GM18909 (cell line): ENCODE results near the gene MED8.

ENCODE experiments used
- ATAC-seq: cut with Tn5 transposase; IDR thresholded peaks from one replicate; pipeline ENCODE4 v1.9.1; 2021; ENCODE audit warnings: mild to moderate bottlenecking; ENCODE audit not compliant: unreplicated experiment, poor library complexity

Gene MED8, protein sequence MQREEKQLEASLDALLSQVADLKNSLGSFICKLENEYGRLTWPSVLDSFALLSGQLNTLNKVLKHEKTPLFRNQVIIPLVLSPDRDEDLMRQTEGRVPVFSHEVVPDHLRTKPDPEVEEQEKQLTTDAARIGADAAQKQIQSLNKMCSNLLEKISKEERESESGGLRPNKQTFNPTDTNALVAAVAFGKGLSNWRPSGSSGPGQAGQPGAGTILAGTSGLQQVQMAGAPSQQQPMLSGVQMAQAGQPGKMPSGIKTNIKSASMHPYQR

DNA sequence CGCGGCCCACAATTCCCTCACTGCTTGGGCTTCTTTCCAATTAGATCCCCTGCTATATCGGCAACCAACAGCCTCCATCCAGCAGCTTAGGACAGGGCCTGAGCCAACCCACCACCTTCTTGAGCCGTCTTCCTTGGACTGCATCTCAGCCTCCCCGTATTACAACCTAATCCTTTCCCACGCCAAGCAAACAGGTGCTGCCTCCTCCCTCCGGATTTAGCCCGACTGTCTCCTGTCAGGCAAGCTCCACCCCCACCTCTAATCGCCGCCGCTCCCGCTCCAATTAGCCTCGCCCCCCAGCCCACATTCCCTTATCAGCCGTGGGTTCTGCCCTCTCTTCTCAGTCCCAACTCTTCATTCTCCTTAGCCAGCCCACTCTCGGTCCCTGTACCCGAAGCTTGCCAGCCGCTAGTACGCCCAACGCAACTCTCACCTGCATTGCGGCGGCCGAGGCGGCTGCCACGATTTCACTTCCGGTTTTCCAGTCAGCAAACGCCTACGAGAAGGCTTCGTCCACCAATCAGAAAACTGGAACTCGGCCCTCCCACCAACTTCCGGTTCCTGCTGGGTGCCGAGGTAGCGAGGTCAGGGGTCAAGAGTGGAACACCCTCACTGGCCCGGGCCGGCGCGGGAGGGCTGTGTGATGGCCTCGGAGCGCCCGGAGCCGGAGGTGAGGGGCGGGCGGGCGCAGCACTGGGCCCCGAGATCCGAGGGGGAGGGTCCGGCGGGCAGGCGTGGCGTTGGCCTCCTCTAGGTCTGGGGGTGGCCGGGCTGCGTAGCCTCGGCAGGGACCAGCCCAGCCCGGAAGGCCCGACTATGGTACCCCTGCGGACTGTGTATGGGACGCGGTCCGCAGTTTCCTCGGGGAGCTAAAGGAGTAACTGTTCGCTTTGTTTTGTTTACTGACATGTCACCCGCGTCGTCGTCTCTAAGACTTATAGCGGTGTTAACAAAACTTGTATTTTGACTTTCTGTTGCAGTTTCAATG lies at the start of gene MED8, which contains the start of gene SZT2:
Gene MED8, minus strand, starts transcription at position 475 of the 988 bp plus-strand sequence. Its CDS starts 36 bp downstream, at position 439.
Gene SZT2, plus strand, starts transcription at position 574 of the 988 bp plus-strand sequence. Its CDS starts 70 bp downstream, at position 644.
- peak; percentile 91 for ATAC-seq

DNA sequence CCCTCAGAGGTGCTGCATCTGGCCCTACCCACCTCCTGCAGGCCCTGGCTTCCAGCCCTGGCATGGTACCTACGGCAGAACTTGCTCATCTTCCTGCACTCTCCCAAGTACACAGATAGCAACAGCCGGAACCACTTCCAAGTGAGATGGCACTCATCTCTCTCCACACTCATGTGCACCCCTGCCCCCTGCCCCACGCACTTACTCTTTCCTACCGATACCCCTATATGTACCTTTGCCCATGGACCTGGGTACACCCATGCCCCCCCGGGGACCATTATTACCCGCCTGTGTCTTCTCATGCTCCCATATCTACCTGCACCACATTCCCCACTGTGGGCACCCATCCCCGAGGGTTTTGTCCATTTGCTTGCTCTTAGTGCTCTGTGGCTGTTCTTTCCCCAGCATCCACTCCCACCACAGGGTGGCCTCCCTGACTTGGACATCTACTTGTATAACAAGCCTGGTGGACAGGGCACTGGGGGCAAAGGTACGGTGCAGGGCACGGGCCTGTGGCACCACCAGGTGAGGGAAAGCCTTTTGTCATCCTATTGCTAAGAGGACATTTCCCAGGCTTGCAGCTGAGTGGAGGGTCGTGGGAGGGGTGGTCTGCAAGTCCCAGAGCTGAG lies 49.5 kb upstream of the MED8 start:
- no peak for ATAC-seq

DNA sequence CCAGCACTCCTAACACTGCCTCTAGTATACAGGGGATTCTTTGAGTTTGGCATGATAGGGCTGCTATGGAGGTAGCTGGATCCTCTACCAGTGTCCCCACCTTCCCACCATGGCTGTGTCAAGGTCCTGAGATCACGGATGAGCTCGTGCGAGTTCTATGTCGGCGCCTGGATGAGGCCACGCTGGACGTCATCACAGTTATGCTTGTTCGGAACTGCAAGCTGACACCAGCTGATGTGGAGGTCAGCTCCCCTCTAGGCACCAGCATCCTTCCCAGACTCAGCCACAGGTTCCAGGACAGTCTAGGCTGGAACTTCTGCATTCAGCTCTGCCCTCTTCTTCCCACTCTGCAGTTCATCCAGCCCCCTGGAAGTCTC lies 49.0 kb upstream of the MED8 start:
- ATAC-seq = no peak

DNA sequence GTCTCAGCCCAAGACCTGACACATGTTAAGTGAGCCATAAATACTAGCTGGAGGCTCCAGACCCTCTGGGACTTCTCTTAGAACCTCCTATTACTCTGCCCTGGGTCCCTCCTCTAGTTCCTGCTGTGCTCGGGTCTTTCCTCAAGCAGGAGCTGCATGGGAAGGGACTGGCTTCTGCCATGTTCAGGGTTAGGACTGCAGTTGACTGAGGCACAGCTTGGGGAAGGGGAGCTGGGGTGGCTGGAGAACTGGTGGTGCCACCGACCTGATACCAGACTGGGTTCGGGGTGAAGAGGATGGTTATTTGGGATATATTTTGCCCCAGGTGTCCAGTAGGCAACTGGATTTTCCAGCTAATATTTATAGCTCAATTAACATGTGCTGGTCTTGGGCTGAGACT lies 48.4 kb upstream of the MED8 start:
- ATAC-seq = no peak

DNA sequence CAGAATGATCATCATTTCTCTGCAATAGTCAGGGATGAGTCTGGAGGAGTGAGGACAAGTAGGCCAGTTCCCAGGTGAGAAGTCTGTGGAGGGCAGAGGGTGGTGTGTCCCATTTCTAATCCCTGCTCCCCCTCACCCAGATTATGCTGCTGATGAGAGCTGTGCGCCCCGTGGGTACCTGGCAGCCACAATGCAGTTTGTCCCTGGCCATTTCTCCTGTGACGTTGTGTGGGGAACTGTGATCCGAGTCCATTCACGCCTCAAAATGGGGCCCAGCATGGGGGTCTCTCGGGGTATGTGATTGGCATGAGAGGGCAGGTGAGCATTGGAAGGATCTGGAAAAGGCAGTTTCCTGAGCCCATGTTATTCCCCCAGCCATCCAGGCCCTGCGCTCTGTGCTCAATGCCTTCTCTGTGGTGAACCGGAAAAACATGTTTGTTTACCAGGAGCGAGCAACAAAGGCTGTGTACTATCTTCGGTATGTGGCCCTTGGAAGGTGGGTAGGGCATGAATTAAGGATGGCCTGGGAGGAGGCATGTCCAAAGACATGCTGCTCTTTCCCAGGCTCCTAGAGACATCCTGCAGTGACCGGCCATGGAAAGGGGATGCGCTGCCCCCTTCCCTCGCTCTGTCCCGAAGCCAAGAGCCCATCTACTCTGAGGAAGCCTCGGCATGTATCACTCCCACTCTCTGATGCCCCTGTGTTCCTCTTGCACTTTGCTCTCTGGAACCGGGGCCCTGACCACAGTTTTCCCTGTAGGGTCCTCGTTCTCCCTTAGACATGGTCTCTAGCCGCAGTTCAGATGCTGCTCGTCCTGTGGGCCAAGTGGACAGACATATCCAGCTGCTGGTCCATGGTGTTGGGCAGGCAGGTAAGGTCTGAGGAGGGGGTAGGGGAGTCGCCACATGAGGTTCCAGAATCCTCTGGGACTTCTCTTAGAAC lies 47.7 kb upstream of the MED8 start:
- ATAC-seq = no peak

DNA sequence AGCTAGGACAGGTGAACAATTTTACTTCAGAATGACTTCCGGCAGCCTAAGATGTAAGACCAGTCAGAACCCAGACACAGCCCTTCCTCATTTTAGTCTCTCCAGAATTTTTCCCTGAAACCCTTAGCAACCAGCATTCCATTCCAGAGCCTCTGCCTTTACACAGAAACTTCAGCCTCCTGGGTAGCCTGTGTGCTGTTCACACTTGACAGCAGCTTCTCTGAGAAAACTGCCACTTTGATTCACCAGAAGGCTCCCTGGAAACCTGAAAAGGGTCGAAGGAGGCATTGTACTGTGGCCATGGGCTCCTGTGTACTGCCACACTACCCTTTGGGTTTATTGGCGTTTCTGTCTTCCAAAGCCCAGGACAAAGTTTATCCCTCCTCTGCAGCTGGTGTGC lies 46.8 kb upstream of the MED8 start:
- ATAC-seq = no peak

DNA sequence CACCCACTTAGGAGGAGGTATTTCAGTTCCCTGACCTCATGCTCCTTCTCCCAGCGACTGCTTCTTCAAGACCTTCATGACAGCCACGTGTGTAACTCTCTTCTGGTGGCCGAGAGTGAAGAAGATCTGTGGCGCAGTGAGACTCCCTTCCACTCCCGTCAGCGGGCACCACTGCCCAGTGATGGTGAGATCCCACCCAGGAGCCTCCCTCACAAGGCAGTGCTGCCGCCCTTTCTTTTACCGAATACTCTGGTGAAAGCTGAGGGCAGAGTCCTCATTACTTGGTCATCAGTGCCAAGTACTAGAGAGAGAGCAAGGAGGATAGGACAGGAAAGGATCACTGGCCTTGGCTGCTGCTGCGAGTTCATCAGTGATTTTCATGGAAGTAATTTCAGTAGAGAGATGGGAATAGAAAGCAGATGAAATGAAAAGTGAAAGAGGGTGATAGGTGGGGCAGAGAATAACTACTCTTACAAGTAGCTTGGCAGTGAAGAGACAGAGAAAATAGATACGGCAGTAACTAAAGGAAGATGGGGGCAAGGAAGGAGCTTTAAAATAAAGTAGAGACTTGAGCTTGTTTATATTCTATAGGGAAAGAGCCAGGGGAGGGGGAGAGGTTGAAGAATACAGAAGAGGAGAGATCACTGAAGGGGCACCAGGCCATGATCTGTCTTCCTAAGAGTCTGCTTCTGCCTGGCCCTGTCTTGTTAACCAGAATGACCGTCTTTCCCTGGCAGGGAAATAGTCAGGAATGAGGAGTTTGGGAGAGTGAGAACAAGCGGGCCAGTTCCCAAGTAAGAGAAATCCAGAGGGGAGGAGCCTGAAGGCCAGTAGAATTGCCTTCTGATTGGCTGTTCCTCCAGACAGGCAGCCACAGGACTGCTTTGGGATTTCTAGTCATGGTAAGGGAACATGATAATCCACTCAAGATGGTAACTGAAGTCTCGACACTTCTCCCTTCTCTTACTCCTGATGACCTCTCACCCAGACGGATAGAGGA lies 45.8 kb upstream of the MED8 start:
- ATAC-seq = no peak

DNA sequence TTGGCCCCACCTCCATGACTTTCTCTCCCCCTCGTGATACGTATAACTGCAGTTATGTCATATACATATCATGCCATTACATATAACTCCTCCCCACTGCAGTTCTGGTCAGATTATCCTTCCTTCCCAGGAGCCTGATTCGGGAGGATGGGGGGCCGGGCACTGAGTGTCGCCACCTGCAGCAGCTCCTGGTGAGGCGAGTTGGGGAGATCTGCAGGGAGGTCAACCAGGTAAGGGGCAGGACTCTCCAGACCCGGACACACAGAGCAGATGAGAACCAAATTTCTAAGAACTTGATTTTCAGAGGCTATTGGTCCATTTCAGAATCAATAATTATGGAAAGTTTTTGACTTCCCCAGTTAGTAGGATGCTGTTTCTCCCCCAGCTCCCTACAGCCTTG lies 44.7 kb upstream of the MED8 start:
- ATAC-seq = no peak

DNA sequence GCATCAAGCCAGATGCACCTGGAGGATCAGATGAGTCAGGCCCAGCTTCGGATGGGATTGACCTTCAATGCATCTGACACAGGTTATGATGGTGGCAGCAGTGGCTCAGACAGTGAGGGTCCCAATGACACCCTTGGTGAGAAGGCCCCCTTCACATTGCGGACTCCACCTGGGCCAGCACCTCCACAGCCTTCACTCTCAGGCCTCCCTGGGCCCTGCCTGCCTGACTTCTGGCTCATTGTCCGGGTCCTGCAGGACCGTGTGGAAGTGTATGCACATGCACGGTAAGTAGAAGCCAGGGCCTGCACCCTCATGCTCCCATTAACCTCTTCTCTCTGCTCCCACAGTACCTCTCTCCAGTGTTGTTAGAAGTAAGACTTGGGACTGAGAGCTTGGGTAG lies 43.3 kb upstream of the MED8 start:
- ATAC-seq = no peak

DNA sequence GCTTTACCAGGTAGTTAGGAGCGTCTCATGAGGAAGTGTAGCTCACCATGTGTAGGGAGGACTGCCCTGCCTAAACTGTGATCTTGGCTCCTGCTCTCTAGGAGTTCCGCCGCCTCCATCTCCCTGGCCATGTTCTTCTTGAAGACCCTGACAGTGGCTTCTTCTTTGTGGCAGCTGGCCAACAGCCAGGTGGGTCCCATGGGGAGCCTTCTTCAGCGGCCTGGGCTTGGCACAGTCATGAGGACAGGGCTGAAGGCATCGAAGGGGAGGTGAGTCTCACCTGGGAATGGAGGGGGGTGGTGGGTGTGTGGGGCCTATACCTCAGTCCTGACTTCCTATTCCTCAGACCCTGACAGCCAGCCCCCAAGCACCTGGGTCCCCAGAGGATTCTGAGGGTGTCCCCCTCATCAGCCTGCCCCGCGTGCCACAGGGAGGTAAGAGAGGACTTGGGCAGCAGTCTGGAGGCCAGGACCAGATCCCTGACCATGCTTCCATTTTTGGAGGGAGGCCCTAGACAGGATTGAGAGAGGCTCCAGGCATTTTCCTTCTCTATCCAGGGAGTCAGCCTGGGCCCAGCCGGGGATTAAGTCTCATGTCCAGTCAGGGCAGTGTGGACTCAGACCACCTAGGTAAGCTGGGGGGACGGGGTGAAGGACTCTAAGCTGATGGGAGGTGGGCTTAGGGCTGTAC lies 42.7 kb upstream of the MED8 start:
- ATAC-seq = no peak

DNA sequence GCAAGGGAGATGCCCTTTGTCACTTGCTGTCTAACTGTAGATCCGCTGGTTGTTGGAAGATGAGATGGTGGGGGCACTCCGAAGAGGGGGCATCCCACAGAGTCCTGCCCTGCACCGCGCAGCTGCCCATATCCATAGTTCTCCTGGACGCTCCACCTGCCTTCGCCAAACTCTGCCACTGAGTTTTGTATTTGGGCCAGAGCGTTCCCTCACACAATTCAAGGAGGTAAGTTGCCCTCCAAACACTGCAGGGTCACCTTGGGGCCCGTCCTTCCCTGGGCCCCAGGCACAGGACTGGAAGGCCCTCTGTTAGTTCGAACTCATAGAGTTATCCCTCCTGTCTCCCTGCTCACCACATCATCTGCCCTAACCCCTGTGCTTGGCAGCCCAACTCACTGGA lies 42.1 kb upstream of the MED8 start:
- no peak for ATAC-seq

DNA sequence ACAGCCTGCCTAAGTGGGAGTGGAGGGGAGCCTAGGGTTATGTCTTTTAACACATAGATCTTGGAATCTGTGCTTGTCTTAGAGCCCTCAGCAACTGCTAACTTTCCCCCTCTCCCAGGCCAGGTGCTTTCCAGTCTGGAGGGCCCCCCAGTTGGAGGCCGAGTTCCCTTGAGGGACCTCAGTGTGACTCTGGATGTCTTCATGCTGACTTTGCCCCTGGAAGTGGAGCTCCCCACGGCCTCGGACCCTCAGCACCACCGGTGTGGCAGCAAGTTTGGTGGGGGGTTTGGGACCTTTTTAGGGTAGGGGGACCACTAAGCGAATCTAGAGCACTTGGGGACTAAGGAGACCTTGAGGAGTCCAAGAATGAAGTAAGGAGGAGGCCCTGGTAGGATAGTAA lies 41.2 kb upstream of the MED8 start:
- no peak for ATAC-seq

DNA sequence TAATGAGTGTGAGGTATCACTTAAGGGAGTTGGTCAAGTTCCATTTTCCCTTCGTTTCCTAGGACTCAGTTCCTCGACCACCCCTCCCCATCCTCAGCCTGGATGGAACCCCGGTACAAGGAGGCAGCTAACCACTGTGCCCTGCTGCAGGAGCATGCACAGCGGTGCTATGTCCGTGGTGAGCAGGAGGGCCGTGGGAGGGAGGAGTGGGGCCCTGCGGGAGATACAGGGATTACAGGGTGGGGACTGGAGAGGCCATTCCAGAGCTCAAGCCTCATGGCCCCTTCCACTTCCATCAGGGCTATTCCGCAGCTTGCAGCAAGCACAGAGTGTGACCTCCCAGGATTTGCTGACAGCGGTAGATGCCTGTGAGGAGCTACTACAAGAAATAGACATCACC lies 38.3 kb upstream of the MED8 start:
- no peak for ATAC-seq

DNA sequence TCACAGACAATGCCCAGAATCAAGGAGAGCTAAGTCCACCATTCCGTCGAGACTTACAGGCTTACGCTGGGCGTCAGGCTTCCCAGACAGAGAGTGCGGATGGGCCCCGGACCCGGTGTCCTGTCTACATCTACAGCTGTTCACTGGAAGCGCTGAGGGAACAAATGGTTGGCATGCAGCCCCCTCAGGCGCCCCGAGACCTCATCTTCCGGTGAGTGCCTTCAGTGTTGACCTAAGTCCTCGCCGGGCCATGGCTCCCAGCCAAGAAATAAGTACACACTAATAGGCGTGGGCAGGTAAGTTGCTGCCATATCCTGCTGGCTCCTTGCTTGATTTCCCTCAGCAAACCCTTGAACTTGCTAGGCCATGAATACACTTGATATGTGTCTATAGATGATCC lies 37.9 kb upstream of the MED8 start:
- ATAC-seq = no peak

DNA sequence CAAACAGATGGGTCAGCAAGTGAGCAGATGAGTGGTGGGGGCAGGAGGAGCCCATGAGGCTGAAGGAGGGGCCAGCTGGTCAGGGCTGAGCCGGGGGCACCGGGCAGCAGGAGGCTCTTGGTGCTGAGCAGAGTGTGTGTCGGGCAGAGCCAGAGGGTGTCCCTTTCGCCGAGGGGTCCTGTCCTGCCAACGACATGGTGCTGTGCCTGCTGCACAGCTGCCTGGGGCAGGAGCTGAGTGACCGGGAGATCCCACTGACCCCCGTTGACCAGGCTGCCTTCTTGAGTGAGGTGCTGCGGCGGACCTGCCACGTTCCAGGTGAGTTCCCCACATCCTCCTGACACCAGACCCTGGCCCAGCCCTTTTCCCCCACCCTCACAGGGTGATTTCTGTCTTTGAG lies 36.6 kb upstream of the MED8 start:
- ATAC-seq = no peak

DNA sequence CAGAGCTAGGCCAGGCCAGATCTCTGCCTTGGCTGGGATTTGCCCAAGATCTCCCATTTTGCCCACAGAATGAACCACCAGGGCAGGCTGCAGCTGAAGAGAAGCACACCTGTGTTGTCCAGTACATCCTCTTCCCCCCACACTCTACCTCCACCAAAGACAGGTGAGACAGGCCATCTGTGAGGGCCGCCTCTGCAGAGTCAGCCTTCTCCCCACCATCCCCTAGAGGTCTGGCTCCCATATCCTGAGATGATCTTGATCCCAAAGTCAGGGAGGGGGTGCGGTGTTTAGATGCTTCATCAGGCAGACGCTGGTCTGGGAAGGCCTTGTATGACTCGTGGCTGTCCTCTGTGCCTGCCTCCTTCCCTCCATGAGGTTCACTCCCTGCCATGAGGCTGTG lies 35.4 kb upstream of the MED8 start:
- no peak for ATAC-seq

DNA sequence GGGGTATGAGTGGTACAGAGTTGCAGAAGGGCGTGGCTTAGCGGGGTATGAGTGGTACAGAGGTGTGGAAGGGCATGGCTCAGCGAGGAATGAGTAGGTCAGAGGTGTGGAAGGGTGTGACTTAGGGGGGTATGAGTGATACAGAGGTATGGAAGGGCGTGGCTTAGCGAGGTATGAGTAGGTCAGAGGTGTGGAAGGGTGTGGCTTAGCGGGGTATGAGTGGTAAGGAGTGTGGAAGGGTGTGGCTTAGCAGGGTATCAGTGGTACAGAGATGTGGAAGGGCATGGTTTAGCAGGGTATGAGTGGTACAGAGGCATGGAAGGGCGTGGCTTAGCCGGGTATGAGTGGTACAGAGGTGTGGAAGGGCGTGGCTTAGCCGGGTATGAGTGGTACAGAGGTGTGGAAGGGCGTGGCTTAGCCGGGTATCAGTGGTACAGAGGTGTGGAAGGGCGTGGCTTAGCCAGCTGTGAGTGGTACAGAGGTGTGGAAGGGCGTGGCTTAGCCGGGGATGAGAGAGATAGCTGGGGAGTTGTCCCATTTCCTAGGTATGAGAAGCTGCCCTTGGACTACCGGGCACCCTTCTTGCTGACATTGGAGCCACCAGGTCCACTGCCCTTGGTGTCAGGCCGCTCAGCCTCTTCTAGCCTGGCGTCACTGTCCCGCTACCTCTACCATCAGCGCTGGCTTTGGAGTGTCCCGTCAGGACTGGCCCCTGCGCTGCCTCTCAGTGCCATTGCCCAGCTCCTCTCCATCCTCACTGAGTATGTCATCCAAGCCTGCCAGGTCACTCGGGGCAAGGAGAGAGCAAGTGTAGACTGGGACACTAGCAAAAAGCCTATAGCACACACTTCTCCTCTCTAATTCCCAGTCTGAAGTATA lies 34.3 kb upstream of the MED8 start:
- no peak for ATAC-seq
